GM23338 (cell line): ENCODE measurements around the gene TBC1D12. TPM values are rescaled to one million over a fixed set of nuclear protein-coding genes. Genes with fewer than 3 reads are reported as not detected.

Source experiments
- ATAC-seq: fragments of 200-7000 bp; cut with Tn5 transposase; 3 replicates; pipeline ENCODE4 v1.9.1; 2020
- DNase-seq: peaks from one replicate; pipeline ENCODE4 v3.0.0-alpha.2; 2015; ENCODE audit warnings: low spot score
- H2AFZ ChIP-seq: fragments of 200-600 bp; sonication (generic); 2 replicates; pipeline ENCODE4 v1.8.0; 2016; ENCODE audit warnings: antibody characterized with exemption, mild to moderate bottlenecking, moderate library complexity
- H3F3A ChIP-seq: fragments of 200-600 bp; sonication (generic); replicated peaks from 2 replicates; pipeline ENCODE4 v1.8.0; 2017; ENCODE audit warnings: antibody characterized with exemption, mixed run types, low read depth
- H3K27ac ChIP-seq: fragments of 200-600 bp; sonication (generic); 2 replicates; pipeline ENCODE4 v1.6.1; 2016; ENCODE audit warnings: low read depth
- H3K27me3 ChIP-seq: fragments of 200-600 bp; sonication (generic); 2 replicates; pipeline ENCODE4 v1.8.0; 2016; ENCODE audit warnings: mild to moderate bottlenecking, mixed run types, moderate library complexity; ENCODE audit not compliant: insufficient read depth
- H3K36me3 ChIP-seq: fragments of 200-600 bp; sonication (generic); 2 replicates; pipeline ENCODE4 v1.8.0; 2016; ENCODE audit warnings: mild to moderate bottlenecking; ENCODE audit not compliant: insufficient read depth
- H3K4me1 ChIP-seq: fragments of 200-600 bp; sonication (generic); 2 replicates; pipeline ENCODE4 v1.8.0; 2016; ENCODE audit warnings: mild to moderate bottlenecking, moderate library complexity; ENCODE audit not compliant: insufficient read depth
- H3K4me2 ChIP-seq: fragments of 200-600 bp; sonication (generic); 2 replicates; pipeline ENCODE4 v1.7.1; 2017; ENCODE audit warnings: mixed run types
- H3K4me3 ChIP-seq: fragments of 200-600 bp; sonication (generic); 2 replicates; pipeline ENCODE4 v1.6.1; 2016; ENCODE audit warnings: mixed run types
- H3K79me2 ChIP-seq: fragments of 200-600 bp; sonication (generic); replicated peaks from 2 replicates; pipeline ENCODE4 v1.8.0; 2017; ENCODE audit warnings: mild to moderate bottlenecking; ENCODE audit not compliant: insufficient read depth
- H3K9me2 ChIP-seq: fragments of 200-600 bp; sonication (generic); 2 replicates; pipeline ENCODE4 v1.8.0; 2017; ENCODE audit not compliant: insufficient read depth
- H4K20me1 ChIP-seq: fragments of 200-600 bp; sonication (generic); replicated peaks from 2 replicates; pipeline ENCODE4 v1.8.0; 2017; ENCODE audit warnings: mild to moderate bottlenecking; ENCODE audit not compliant: insufficient read depth
- H3K27ac Mint-ChIP-seq: 2 replicates; pipeline ENCODE4 v1.8.0; 2020; ENCODE audit warnings: inconsistent platforms, mild to moderate bottlenecking, moderate library complexity, mixed read lengths
- H3K27me3 Mint-ChIP-seq: 3 replicates; pipeline ENCODE4 v1.8.0; 2022; ENCODE audit warnings: low read depth, mild to moderate bottlenecking, moderate library complexity, mixed read lengths, inconsistent platforms; ENCODE audit not compliant: insufficient read depth, poor library complexity
- H3K36me3 Mint-ChIP-seq: 3 replicates; pipeline ENCODE4 v1.8.0; 2021; ENCODE audit warnings: low read depth, mild to moderate bottlenecking, inconsistent platforms, moderate library complexity, mixed read lengths
- H3K4me1 Mint-ChIP-seq: 3 replicates; pipeline ENCODE4 v1.8.0; 2020; ENCODE audit warnings: mild to moderate bottlenecking, inconsistent platforms, mixed read lengths
- H3K4me3 Mint-ChIP-seq: 3 replicates; pipeline ENCODE4 v1.8.0; 2021; ENCODE audit warnings: moderate library complexity, mild to moderate bottlenecking, inconsistent platforms, mixed read lengths
- H3K9me3 Mint-ChIP-seq: 3 replicates; pipeline ENCODE4 v1.8.0; 2020; ENCODE audit warnings: moderate library complexity, mild to moderate bottlenecking, inconsistent platforms, mixed read lengths
- CREB1 ChIP-seq: fragments of 250-450 bp; sonication (Bioruptor Pico); IDR thresholded peaks from 2 replicates; pipeline ENCODE4 v1.5.0; 2020; ENCODE audit warnings: low read depth, mild to moderate bottlenecking, moderate library complexity
- EZH2 ChIP-seq: fragments of 200-600 bp; sonication (generic); IDR thresholded peaks from one replicate; pipeline ENCODE4 v1.8.0; 2017; ENCODE audit warnings: antibody characterized with exemption, mild to moderate bottlenecking, low read depth; ENCODE audit not compliant: unreplicated experiment
- EZH2phosphoT487 ChIP-seq: fragments of 200-600 bp; sonication (generic); IDR thresholded peaks from one replicate; pipeline ENCODE4 v1.8.1; 2018; ENCODE audit warnings: antibody characterized with exemption; ENCODE audit not compliant: unreplicated experiment
- JUNB ChIP-seq: IDR thresholded peaks from one replicate; pipeline ENCODE4 v1.6.1; 2016; ENCODE audit warnings: antibody characterized with exemption; ENCODE audit not compliant: unreplicated experiment
- NANOG ChIP-seq: IDR thresholded peaks from 2 replicates; pipeline ENCODE4 v1.6.1; 2016; ENCODE audit warnings: antibody characterized with exemption, borderline replicate concordance
- POLR2AphosphoS5 ChIP-seq: IDR thresholded peaks from 2 replicates; pipeline ENCODE4 v1.6.1; 2016; ENCODE audit warnings: antibody characterized with exemption, low read depth
- REST ChIP-seq: IDR thresholded peaks from one replicate; pipeline ENCODE4 v1.6.1; 2018; ENCODE audit warnings: antibody characterized with exemption; ENCODE audit not compliant: unreplicated experiment
- ZNF114 ChIP-seq: fragments of 250-450 bp; sonication (Bioruptor Pico); IDR thresholded peaks from 2 replicates; pipeline ENCODE4 v1.5.0; 2020; ENCODE audit warnings: mild to moderate bottlenecking, moderate library complexity
- ZNF331 ChIP-seq: fragments of 250-450 bp; sonication (Bioruptor Pico); IDR thresholded peaks from 2 replicates; pipeline ENCODE4 v1.5.0; 2020; ENCODE audit warnings: low read depth, mild to moderate bottlenecking, moderate library complexity
- polyA plus RNA-seq: library from polyadenylated mRNA; unstranded; fragments of >200 nt; fragmentation: Nextera tagmentation; extraction: Ambion mirVana; gene quantifications from 2 replicates; pipeline ENCODE4 v1.2.1, GENCODE V29; 2016
- total RNA-seq: library from RNA; depleted of rRNA; stranded (reverse); fragments of >200 nt; shearing (Covaris generic); gene quantifications from 2 replicates; pipeline ENCODE4 v1.2.3, GENCODE V29; 2014
- TF ChIP-seq, protein P1 (sequence below): IDR thresholded peaks from 2 replicates; pipeline ENCODE4 v1.6.1; 2016; ENCODE audit warnings: antibody characterized with exemption
- TF ChIP-seq, protein P2 (sequence below), 2 experiments: fragments of 200-600 bp in 1 of 2; sonication (generic) in 1 of 2; conservative IDR thresholded peaks; 2 replicates each; pipeline versions ENCODE4 v1.5.1 to v1.6.1; 2016 to 2017; ENCODE audit warnings: antibody characterized with exemption in 2 of 2, low read depth in 2 of 2, mild to moderate bottlenecking in 2 of 2, moderate library complexity in 1 of 2
- TF ChIP-seq, protein P3 (sequence below): fragments of 250-450 bp; sonication (Bioruptor Pico); IDR thresholded peaks from 2 replicates; pipeline ENCODE4 v1.5.0; 2020; ENCODE audit warnings: mild to moderate bottlenecking, moderate library complexity

Gene TBC1D12
- total and polyA plus RNA-seq, 2 experiments from 2014 or later, result 2.3 to 3.6 TPM

DNA sequence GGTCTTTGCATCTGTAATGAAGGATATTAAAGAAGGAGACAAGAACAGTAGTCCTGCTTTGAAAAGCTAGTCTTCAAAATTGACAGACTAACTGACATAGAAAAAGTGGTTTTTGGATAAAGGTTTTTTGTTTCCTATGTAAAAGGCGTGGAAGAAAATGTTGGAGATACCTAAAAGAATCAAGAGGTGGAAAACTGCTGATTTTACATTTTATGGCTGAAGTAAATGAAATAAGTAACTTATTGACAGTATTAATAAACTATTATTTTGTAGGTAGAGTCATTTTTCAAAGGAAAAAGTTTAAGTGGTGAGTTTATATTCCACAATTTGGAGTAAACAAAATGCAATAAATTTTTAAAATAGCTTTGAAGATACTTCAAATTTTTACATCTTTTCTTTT is 130.7 kb downstream of the TBC1D12 start:
- Mint-ChIP-seq H3K36me3 (no peaks in the 10 kb centered on the region), H3K27me3 (no peaks in the 10 kb centered on the region), H3K4me1 (no peaks in the 10 kb centered on the region), H3K9me3 (no peaks in the 10 kb centered on the region; the same call in 2 of the 3 replicates), H3K4me3 (no peak overlapping the region), H3K27ac (no peak overlapping the region)
- H3K9me2 ChIP-seq, result no peaks in the 10 kb centered on the region
- DNase-seq (no peak), ATAC-seq (no peak)
- H3K79me2 ChIP-seq, result no peaks in the 10 kb centered on the region
- no peaks in the 10 kb centered on the region for H4K20me1 ChIP-seq
- no peaks in the 10 kb centered on the region for H3K4me1 ChIP-seq
- H3K4me3 ChIP-seq, result no peak overlapping the region
- H3K4me2 ChIP-seq, result no peak overlapping the region
- H3F3A ChIP-seq, result no peaks in the 10 kb centered on the region
- no peaks in the 10 kb centered on the region for H3K27me3 ChIP-seq
- no peak overlapping the region for H2AFZ ChIP-seq
- TF ChIP-seq JUNB, result no peak
- no peak for TF ChIP-seq ZNF114 (CRISPR knock-in tag)
- no peak for TF ChIP-seq EZH2phosphoT487
- TF ChIP-seq EZH2, result no peak
- TF ChIP-seq REST, result no peak
- TF ChIP-seq, protein P1, sequence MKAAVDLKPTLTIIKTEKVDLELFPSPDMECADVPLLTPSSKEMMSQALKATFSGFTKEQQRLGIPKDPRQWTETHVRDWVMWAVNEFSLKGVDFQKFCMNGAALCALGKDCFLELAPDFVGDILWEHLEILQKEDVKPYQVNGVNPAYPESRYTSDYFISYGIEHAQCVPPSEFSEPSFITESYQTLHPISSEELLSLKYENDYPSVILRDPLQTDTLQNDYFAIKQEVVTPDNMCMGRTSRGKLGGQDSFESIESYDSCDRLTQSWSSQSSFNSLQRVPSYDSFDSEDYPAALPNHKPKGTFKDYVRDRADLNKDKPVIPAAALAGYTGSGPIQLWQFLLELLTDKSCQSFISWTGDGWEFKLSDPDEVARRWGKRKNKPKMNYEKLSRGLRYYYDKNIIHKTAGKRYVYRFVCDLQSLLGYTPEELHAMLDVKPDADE, result no peak
- TF ChIP-seq NANOG, result no peak
- TF ChIP-seq ZNF331 (CRISPR knock-in tag), result no peak
- TF ChIP-seq CREB1 (CRISPR knock-in tag), result no peak
- TF ChIP-seq POLR2AphosphoS5, result no peak
- TF ChIP-seq, protein P2, sequence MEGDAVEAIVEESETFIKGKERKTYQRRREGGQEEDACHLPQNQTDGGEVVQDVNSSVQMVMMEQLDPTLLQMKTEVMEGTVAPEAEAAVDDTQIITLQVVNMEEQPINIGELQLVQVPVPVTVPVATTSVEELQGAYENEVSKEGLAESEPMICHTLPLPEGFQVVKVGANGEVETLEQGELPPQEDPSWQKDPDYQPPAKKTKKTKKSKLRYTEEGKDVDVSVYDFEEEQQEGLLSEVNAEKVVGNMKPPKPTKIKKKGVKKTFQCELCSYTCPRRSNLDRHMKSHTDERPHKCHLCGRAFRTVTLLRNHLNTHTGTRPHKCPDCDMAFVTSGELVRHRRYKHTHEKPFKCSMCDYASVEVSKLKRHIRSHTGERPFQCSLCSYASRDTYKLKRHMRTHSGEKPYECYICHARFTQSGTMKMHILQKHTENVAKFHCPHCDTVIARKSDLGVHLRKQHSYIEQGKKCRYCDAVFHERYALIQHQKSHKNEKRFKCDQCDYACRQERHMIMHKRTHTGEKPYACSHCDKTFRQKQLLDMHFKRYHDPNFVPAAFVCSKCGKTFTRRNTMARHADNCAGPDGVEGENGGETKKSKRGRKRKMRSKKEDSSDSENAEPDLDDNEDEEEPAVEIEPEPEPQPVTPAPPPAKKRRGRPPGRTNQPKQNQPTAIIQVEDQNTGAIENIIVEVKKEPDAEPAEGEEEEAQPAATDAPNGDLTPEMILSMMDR (conservative IDR thresholded peaks at IDR 0.05; ENCODE audit: low read depth in 2 of 2), result no peak
- TF ChIP-seq, protein P3, sequence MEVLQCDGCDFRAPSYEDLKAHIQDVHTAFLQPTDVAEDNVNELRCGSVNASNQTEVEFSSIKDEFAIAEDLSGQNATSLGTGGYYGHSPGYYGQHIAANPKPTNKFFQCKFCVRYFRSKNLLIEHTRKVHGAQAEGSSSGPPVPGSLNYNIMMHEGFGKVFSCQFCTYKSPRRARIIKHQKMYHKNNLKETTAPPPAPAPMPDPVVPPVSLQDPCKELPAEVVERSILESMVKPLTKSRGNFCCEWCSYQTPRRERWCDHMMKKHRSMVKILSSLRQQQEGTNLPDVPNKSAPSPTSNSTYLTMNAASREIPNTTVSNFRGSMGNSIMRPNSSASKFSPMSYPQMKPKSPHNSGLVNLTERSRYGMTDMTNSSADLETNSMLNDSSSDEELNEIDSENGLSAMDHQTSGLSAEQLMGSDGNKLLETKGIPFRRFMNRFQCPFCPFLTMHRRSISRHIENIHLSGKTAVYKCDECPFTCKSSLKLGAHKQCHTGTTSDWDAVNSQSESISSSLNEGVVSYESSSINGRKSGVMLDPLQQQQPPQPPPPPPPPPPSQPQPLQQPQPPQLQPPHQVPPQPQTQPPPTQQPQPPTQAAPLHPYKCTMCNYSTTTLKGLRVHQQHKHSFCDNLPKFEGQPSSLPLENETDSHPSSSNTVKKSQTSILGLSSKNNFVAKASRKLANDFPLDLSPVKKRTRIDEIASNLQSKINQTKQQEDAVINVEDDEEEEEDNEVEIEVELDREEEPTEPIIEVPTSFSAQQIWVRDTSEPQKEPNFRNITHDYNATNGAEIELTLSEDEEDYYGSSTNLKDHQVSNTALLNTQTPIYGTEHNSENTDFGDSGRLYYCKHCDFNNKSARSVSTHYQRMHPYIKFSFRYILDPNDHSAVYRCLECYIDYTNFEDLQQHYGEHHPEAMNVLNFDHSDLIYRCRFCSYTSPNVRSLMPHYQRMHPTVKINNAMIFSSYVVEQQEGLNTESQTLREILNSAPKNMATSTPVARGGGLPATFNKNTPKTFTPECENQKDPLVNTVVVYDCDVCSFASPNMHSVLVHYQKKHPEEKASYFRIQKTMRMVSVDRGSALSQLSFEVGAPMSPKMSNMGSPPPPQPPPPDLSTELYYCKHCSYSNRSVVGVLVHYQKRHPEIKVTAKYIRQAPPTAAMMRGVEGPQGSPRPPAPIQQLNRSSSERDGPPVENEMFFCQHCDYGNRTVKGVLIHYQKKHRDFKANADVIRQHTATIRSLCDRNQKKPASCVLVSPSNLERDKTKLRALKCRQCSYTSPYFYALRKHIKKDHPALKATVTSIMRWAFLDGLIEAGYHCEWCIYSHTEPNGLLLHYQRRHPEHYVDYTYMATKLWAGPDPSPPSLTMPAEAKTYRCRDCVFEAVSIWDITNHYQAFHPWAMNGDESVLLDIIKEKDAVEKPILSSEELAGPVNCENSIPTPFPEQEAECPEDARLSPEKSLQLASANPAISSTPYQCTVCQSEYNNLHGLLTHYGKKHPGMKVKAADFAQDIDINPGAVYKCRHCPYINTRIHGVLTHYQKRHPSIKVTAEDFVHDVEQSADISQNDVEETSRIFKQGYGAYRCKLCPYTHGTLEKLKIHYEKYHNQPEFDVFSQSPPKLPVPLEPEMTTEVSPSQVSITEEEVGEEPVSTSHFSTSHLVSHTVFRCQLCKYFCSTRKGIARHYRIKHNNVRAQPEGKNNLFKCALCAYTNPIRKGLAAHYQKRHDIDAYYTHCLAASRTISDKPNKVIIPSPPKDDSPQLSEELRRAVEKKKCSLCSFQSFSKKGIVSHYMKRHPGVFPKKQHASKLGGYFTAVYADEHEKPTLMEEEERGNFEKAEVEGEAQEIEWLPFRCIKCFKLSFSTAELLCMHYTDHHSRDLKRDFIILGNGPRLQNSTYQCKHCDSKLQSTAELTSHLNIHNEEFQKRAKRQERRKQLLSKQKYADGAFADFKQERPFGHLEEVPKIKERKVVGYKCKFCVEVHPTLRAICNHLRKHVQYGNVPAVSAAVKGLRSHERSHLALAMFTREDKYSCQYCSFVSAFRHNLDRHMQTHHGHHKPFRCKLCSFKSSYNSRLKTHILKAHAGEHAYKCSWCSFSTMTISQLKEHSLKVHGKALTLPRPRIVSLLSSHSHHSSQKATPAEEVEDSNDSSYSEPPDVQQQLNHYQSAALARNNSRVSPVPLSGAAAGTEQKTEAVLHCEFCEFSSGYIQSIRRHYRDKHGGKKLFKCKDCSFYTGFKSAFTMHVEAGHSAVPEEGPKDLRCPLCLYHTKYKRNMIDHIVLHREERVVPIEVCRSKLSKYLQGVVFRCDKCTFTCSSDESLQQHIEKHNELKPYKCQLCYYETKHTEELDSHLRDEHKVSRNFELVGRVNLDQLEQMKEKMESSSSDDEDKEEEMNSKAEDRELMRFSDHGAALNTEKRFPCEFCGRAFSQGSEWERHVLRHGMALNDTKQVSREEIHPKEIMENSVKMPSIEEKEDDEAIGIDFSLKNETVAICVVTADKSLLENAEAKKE (CRISPR knock-in tag), result no peak
- H3K27ac ChIP-seq, result no peak overlapping the region
- H3K36me3 ChIP-seq, result no peaks in the 10 kb centered on the region
